SK-N-SH (cell line): ENCODE data around the gene CLIC4. TPM values are rescaled to one million over a fixed set of nuclear protein-coding genes. Genes with fewer than 3 reads are reported as not detected.

ENCODE experiments used
- CTCF ChIA-PET: fragments of 300-600, 350-600 bp; formaldehyde crosslinking; extraction: SDS; loops from one replicate; lab custom pipeline; 2021; lab: Yijun Ruan, JAX
- POLR2A ChIA-PET: fragments of 350-600 bp; sonication (Branson Sonifier 250); formaldehyde crosslinking; extraction: SDS; loops from one replicate; lab custom pipeline; 2020; ENCODE audit warnings: antibody characterized with exemption, inconsistent platforms; lab: Yijun Ruan, JAX
- DNase-seq: peaks from one replicate; pipeline ENCODE4 v3.0.0; 2012
- H2AFZ ChIP-seq: fragments of 200-600 bp; sonication (generic); 2 replicates; pipeline ENCODE4 v1.8.1; 2016; ENCODE audit warnings: antibody characterized with exemption, mild to moderate bottlenecking, low read depth
- H3F3A ChIP-seq: fragments of 200-600 bp; sonication (generic); replicated peaks from 2 replicates; pipeline ENCODE3; 2016; ENCODE audit warnings: antibody characterized with exemption, mild to moderate bottlenecking; ENCODE audit not compliant: insufficient read depth
- H3K27ac ChIP-seq, 2 experiments: fragments of 200-500 bp in 1 of 2; fragments of 200-600 bp in 1 of 2; sonication (Bioruptor generic) in 1 of 2; sonication (generic), shearing (Covaris generic) in 1 of 2; 2 replicates each; pipeline versions ENCODE4 v1.5.1 to v1.6.1; 2014 to 2016; ENCODE audit warnings: low read depth in 2 of 2, inconsistent platforms in 1 of 2, low read length in 1 of 2, mild to moderate bottlenecking in 1 of 2, mixed read lengths in 1 of 2
- H3K27me3 ChIP-seq: fragments of 200-600 bp; sonication (generic), shearing (Covaris generic); 2 replicates; pipeline ENCODE4 v1.6.1; 2016; ENCODE audit warnings: mixed run types; ENCODE audit not compliant: insufficient read depth
- H3K36me3 ChIP-seq, 2 experiments: fragments of 200-500 bp in 1 of 2; fragments of 200-600 bp in 1 of 2; sonication (Bioruptor generic) in 1 of 2; sonication (generic) in 1 of 2; replicated peaks in 1 of 2; 2 replicates each; pipeline versions ENCODE3 to v1.5.1; 2014 to 2016; ENCODE audit warnings: low read length in 1 of 2, mild to moderate bottlenecking in 1 of 2; ENCODE audit not compliant: insufficient read depth in 2 of 2, control insufficient read depth in 1 of 2
- H3K4me1 ChIP-seq, 2 experiments: fragments of 200-500 bp in 1 of 2; fragments of 200-600 bp in 1 of 2; sonication (Bioruptor generic) in 1 of 2; sonication (generic), shearing (Covaris generic) in 1 of 2; 2 replicates each; pipeline versions ENCODE4 v1.5.1 to v1.6.1; 2014 to 2016; ENCODE audit warnings: low read depth in 1 of 2, low read length in 1 of 2, mixed run types in 1 of 2; ENCODE audit not compliant: insufficient read depth in 2 of 2, control insufficient read depth in 1 of 2
- H3K4me2 ChIP-seq: fragments of 200-600 bp; sonication (generic), shearing (Covaris generic); 2 replicates; pipeline ENCODE4 v1.6.1; 2017; ENCODE audit warnings: mixed run types
- H3K4me3 ChIP-seq, 2 experiments: fragments of 200-500 bp in 1 of 2; fragments of 200-600 bp in 1 of 2; sonication (Bioruptor generic) in 1 of 2; sonication (generic), shearing (Covaris generic) in 1 of 2; 2 replicates each; pipeline versions ENCODE4 v1.5.1 to v1.8.1; 2014 to 2016; ENCODE audit warnings: low read depth in 2 of 2, inconsistent platforms in 1 of 2, low read length in 1 of 2, mild to moderate bottlenecking in 1 of 2, mixed read lengths in 1 of 2, moderate library complexity in 1 of 2
- H3K79me2 ChIP-seq: fragments of 200-600 bp; sonication (generic); 2 replicates; pipeline ENCODE4 v1.8.1; 2017; ENCODE audit warnings: mild to moderate bottlenecking; ENCODE audit not compliant: insufficient read depth
- H3K9ac ChIP-seq: fragments of 200-600 bp; sonication (generic); 2 replicates; pipeline ENCODE4 v1.6.1; 2017; ENCODE audit warnings: mixed run types
- H3K9me2 ChIP-seq: fragments of 200-600 bp; sonication (generic); 2 replicates; pipeline ENCODE4 v1.6.1; 2017; ENCODE audit warnings: mixed run types
- H3K9me3 ChIP-seq: fragments of 200-600 bp; sonication (generic); 2 replicates; pipeline ENCODE4 v1.6.1; 2017; ENCODE audit warnings: mixed run types, mild to moderate bottlenecking, moderate library complexity
- H4K20me1 ChIP-seq: fragments of 200-600 bp; sonication (generic); 2 replicates; pipeline ENCODE4 v1.6.1; 2017; ENCODE audit warnings: mild to moderate bottlenecking, mixed run types; ENCODE audit not compliant: insufficient read depth
- CHD2 ChIP-seq: fragments of 150-350 bp; IDR thresholded peaks from 2 replicates; pipeline ENCODE4 v1.6.1; 2018; ENCODE audit warnings: low read length; ENCODE audit not compliant: partially characterized antibody
- EP300 ChIP-seq, 2 experiments: IDR thresholded peaks; 2 replicates each; pipeline versions ENCODE4 v1.4.0 to v1.6.1; 2012; ENCODE audit warnings: borderline replicate concordance in 1 of 2, low read depth in 1 of 2, low read length in 1 of 2
- FOSL2 ChIP-seq: IDR thresholded peaks from 2 replicates; pipeline ENCODE4 v1.4.0; 2012; ENCODE audit warnings: low read depth, mild to moderate bottlenecking, moderate library complexity, borderline replicate concordance
- FOXJ3 ChIP-seq: sonication (generic); formaldehyde crosslinking; IDR thresholded peaks from 2 replicates; pipeline ENCODE4 v1.5.1; 2020; ENCODE audit warnings: mild to moderate bottlenecking, missing genetic modification reagents
- FOXM1 ChIP-seq: IDR thresholded peaks from 2 replicates; pipeline ENCODE4 v1.4.0; 2012; ENCODE audit warnings: low read depth, mild to moderate bottlenecking
- GABPA ChIP-seq: IDR thresholded peaks from 2 replicates; pipeline ENCODE4 v1.4.0; 2012; ENCODE audit warnings: low read depth, mild to moderate bottlenecking
- MAX ChIP-seq: IDR thresholded peaks from 2 replicates; pipeline ENCODE4 v1.4.0; 2012; ENCODE audit warnings: low read depth
- MEF2A ChIP-seq: IDR thresholded peaks from 2 replicates; pipeline ENCODE4 v1.4.0; 2012; ENCODE audit warnings: low read depth, borderline replicate concordance
- MXI1 ChIP-seq: IDR thresholded peaks from 2 replicates; pipeline ENCODE4 v1.6.1; 2012; ENCODE audit warnings: mild to moderate bottlenecking, low read depth, low read length, improper control_type of control experiment
- NFIC ChIP-seq: IDR thresholded peaks from 2 replicates; pipeline ENCODE4 v1.4.0; 2012; ENCODE audit warnings: borderline replicate concordance
- PBX3 ChIP-seq: IDR thresholded peaks from 2 replicates; pipeline ENCODE4; 2012
- RAD21 ChIP-seq: IDR thresholded peaks from 2 replicates; pipeline ENCODE4 v1.6.1; 2012; ENCODE audit warnings: mild to moderate bottlenecking, low read length
- REST ChIP-seq: IDR thresholded peaks from 2 replicates; pipeline ENCODE4 v1.6.1; 2012; ENCODE audit warnings: mild to moderate bottlenecking, low read depth, low read length, moderate library complexity
- SIN3A ChIP-seq: IDR thresholded peaks from 2 replicates; pipeline ENCODE4 v1.6.1; 2012; ENCODE audit warnings: low read depth, mild to moderate bottlenecking, low read length, moderate library complexity, borderline replicate concordance
- TCF12 ChIP-seq: IDR thresholded peaks from 2 replicates; pipeline ENCODE4 v1.4.0; 2012
- YY1 ChIP-seq: IDR thresholded peaks from 2 replicates; pipeline ENCODE4 v1.4.0; 2012; ENCODE audit warnings: low read depth, mild to moderate bottlenecking
- ZBTB33 ChIP-seq: IDR thresholded peaks from 2 replicates; pipeline ENCODE4 v1.4.0; 2012; ENCODE audit warnings: low read depth, borderline replicate concordance
- WGBS: methylation state at CpG from one replicate; pipeline ENCODE4 v1.1.6; 2017; ENCODE audit warnings: low lambda C conversion rate; 5-methylcytosine and 5-hydroxymethylcytosine counted together
- polyA plus RNA-seq, 3 experiments: library from polyadenylated mRNA; depleted of rRNA; stranded (reverse); fragments of >200 nt; gene quantifications; 2 replicates each; pipeline ENCODE4 v1.2.3, GENCODE V29; 2012

CLIC4 gene
- polyA plus RNA-seq, 1 of the 3 experiments (the other 2 are of a cell fraction), result 66.4 TPM

- ChIA-PET CTCF (interaction anchor here (1.1 to 2.0 kb wide), 3 partner anchors 14 to 74 kb away, joined by 4 to 6 read pairs (median 5); no protein-coding TSS in a partner anchor), POLR2A (no interaction called here)
- peaks cover 29% of the 10 kb centered on the region for H3F3A ChIP-seq
- no peak for DNase-seq
- no peak overlapping the region for H3K27ac ChIP-seq
- peaks cover 0 to 18% of the 10 kb centered on the region in 2 experiments; a peak in 2 of 4 replicates for H3K4me1 ChIP-seq
- H3K4me3 ChIP-seq, result no peak overlapping the region
- H3K36me3 ChIP-seq, result peaks cover 0 to 13% of the 10 kb centered on the region in 2 experiments
- no peak overlapping the region for H2AFZ ChIP-seq
- WGBS, result 88% methylated on average over 3 of the region's 3 CpGs
- H3K4me2 ChIP-seq, result no peak overlapping the region
- H3K9ac ChIP-seq, result no peak overlapping the region
- peaks cover 100% of the 10 kb centered on the region for H3K79me2 ChIP-seq
- no peak for TF ChIP-seq RAD21
- TF ChIP-seq FOSL2, result no peak
- no peak for TF ChIP-seq ZBTB33
- TF ChIP-seq REST, result no peak
- TF ChIP-seq GABPA, result no peak
- TF ChIP-seq NFIC, result no peak
- TF ChIP-seq FOXM1, result no peak
- TF ChIP-seq PBX3, result no peak
- TF ChIP-seq MEF2A, result no peak
- TF ChIP-seq MAX, result no peak
- no peak for TF ChIP-seq SIN3A
- no peak for TF ChIP-seq YY1
- no peak for TF ChIP-seq FOXJ3 (CRISPR knock-in tag)
- no peak for TF ChIP-seq MXI1
- no peak for TF ChIP-seq TCF12
- no peak for TF ChIP-seq CHD2
- TF ChIP-seq EP300 (IDR thresholded peaks at IDR 0.05; ENCODE audit: borderline replicate concordance in 1 of 2, low read depth in 1 of 2, low read length in 1 of 2), result no peak
- no peaks in the 10 kb centered on the region for H3K9me2 ChIP-seq
- no peaks in the 10 kb centered on the region for H3K27me3 ChIP-seq
- H4K20me1 ChIP-seq, result peaks cover 77% of the 10 kb centered on the region
- no peaks in the 10 kb centered on the region for H3K9me3 ChIP-seq
Measured at GRCh38 chr1:24762133-24762676, 17.0 kb downstream of the CLIC4 start.
